Astrocyte (in vitro differentiated cells and primary cell): ENCODE measurements around the gene NSD1.

Experiments
- CTCF ChIP-seq: IDR thresholded peaks from 2 replicates; pipeline ENCODE4 v1.5.1; 2011; ENCODE audit warnings: low read depth, mild to moderate bottlenecking, inconsistent platforms, low read length, moderate library complexity; ENCODE audit not compliant: insufficient read depth
- EZH2 ChIP-seq: IDR thresholded peaks from 2 replicates; pipeline ENCODE4 v1.6.1; 2012; ENCODE audit warnings: mild to moderate bottlenecking, low read length, inconsistent platforms; ENCODE audit not compliant: insufficient read depth

- TF ChIP-seq CTCF: no peak
- TF ChIP-seq EZH2: no peak
Measured at GRCh38 chr5:177123789-177124485, 9.6 kb upstream of the NSD1 start.
